Endothelial cell of umbilical vein (primary cell): ENCODE results near the gene PAQR8. TPM values are rescaled to one million over a fixed set of nuclear protein-coding genes. Genes with fewer than 3 reads are reported as not detected.
A peak's percentile ranks its signal among the peaks of the same experiment; 100 is the strongest.

ENCODE experiments used
- BruUV-seq: library from RNA; stranded (reverse); fragments of 400-500 nt; replicated peaks from 2 replicates; lab custom pipeline; 2021; lab: Mats Ljungman, UMichigan
- CTCF ChIA-PET: fragments of 300-600, 350-600 bp; sonication (Branson Sonifier 250); formaldehyde crosslinking; loops from one replicate; lab custom pipeline; 2021; ENCODE audit warnings: antibody characterized with exemption, inconsistent platforms; lab: Charles Lee
- POLR2A ChIA-PET: fragments of 300-600, 350-600 bp; sonication (Branson Sonifier 250); formaldehyde crosslinking; loops from one replicate; lab custom pipeline; 2021; ENCODE audit warnings: antibody characterized with exemption, inconsistent platforms; lab: Charles Lee
- DNase-seq: peaks from one replicate; pipeline ENCODE4 v3.0.0-alpha.2; 2011; ENCODE audit warnings: low read depth, low spot score
- FAIRE-seq: peaks from 2 replicates; lab custom pipeline; 2011; peaks lifted over from hg19 to GRCh38; lab: Jason Lieb, UNC
- H2AFZ ChIP-seq: 2 replicates; pipeline ENCODE4 v1.6.0; 2012; ENCODE audit warnings: low read depth, low read length, control low read depth, inconsistent platforms
- H3K27ac ChIP-seq: 2 replicates; pipeline ENCODE4 v1.5.1; 2011; ENCODE audit warnings: low read depth, mild to moderate bottlenecking, control low read depth, low read length, moderate library complexity; ENCODE audit not compliant: insufficient read depth
- H3K27me3 ChIP-seq, 2 experiments: 2 replicates each; pipeline versions ENCODE4 v1.6.0 to v1.6.1; 2011; ENCODE audit warnings: low read length in 2 of 2, mixed read lengths in 1 of 2; ENCODE audit not compliant: control insufficient read depth in 2 of 2, insufficient read depth in 2 of 2
- H3K36me3 ChIP-seq, 2 experiments: 2 replicates in 1 of 2; 3 replicates in 1 of 2; pipeline ENCODE4 v1.5.1; 2011; ENCODE audit warnings: low read length in 2 of 2, mild to moderate bottlenecking in 1 of 2, moderate library complexity in 1 of 2; ENCODE audit not compliant: control insufficient read depth in 2 of 2, insufficient read depth in 2 of 2; ENCODE audit errors: extremely low read depth in 1 of 2
- H3K4me1 ChIP-seq: 3 replicates; pipeline ENCODE4 v1.5.1; 2011; ENCODE audit warnings: mild to moderate bottlenecking, low read length; ENCODE audit not compliant: control insufficient read depth, insufficient read depth; ENCODE audit errors: extremely low read depth
- H3K4me2 ChIP-seq: 2 replicates; pipeline ENCODE4 v1.6.1; 2011; ENCODE audit warnings: low read length, control low read depth, mixed read lengths; ENCODE audit not compliant: insufficient read depth
- H3K4me3 ChIP-seq, 3 experiments: fragments of 200-600 bp in 1 of 3; sonication (generic), shearing (Covaris generic) in 1 of 3; replicated peaks in 1 of 3; 2 replicates each; pipeline ENCODE4 v1.5.1; 2011 to 2016; ENCODE audit warnings: control low read depth in 3 of 3, low read length in 3 of 3, mild to moderate bottlenecking in 2 of 3, inconsistent platforms in 1 of 3, low read depth in 1 of 3, moderate library complexity in 1 of 3; ENCODE audit not compliant: insufficient read depth in 1 of 3
- H3K79me2 ChIP-seq: 2 replicates; pipeline ENCODE4 v1.6.0; 2012; ENCODE audit warnings: low read length, inconsistent platforms; ENCODE audit not compliant: control insufficient read depth, insufficient read depth
- H3K9ac ChIP-seq: replicated peaks from 2 replicates; pipeline ENCODE3; 2011; ENCODE audit warnings: low read length, control low read depth; ENCODE audit not compliant: insufficient read depth; ENCODE audit errors: extremely low read depth
- H3K9me1 ChIP-seq: replicated peaks from 3 replicates; pipeline ENCODE4 v1.6.0; 2011; ENCODE audit warnings: mild to moderate bottlenecking, low read length; ENCODE audit not compliant: control insufficient read depth, insufficient read depth; ENCODE audit errors: extremely low read depth
- H3K9me3 ChIP-seq: replicated peaks from 2 replicates; pipeline ENCODE4 v1.5.1; 2012; ENCODE audit warnings: low read length, inconsistent platforms; ENCODE audit not compliant: control insufficient read depth, insufficient read depth
- H4K20me1 ChIP-seq: replicated peaks from 2 replicates; pipeline ENCODE3; 2011; ENCODE audit warnings: mild to moderate bottlenecking, low read length; ENCODE audit not compliant: control insufficient read depth, insufficient read depth; ENCODE audit errors: extremely low read depth
- EZH2 ChIP-seq: IDR thresholded peaks from 2 replicates; pipeline ENCODE4 v1.6.1; 2012; ENCODE audit warnings: borderline replicate concordance, low read depth, mild to moderate bottlenecking, moderate library complexity, low read length, inconsistent platforms; ENCODE audit not compliant: severe bottlenecking
- FOS ChIP-seq: IDR thresholded peaks from 2 replicates; pipeline ENCODE4 v1.6.1; 2011; ENCODE audit warnings: mild to moderate bottlenecking, low read length, moderate library complexity, borderline replicate concordance; ENCODE audit not compliant: insufficient read depth
- GATA2 ChIP-seq: IDR thresholded peaks from 2 replicates; pipeline ENCODE4 v1.7.0; 2011; ENCODE audit warnings: low read depth, mild to moderate bottlenecking, moderate library complexity, mixed read lengths, low read length; ENCODE audit not compliant: insufficient read length, insufficient read depth
- JUN ChIP-seq: IDR thresholded peaks from 2 replicates; pipeline ENCODE4 v1.6.1; 2011; ENCODE audit warnings: borderline replicate concordance, low read depth; ENCODE audit not compliant: insufficient read length, insufficient read depth
- MYC ChIP-seq: IDR thresholded peaks from one replicate; pipeline ENCODE4 v1.6.1; 2011; ENCODE audit warnings: mild to moderate bottlenecking, low read depth, low read length
- POLR2A ChIP-seq: IDR thresholded peaks from 2 replicates; pipeline ENCODE4 v1.6.1; 2012; ENCODE audit warnings: low read depth, mild to moderate bottlenecking, control low read depth, low read length
- POLR2AphosphoS5 ChIP-seq: IDR thresholded peaks from 2 replicates; pipeline ENCODE4 v1.6.1; 2012; ENCODE audit warnings: low read depth, mild to moderate bottlenecking, control low read depth, low read length, moderate library complexity; ENCODE audit not compliant: insufficient read depth
- dilution Hi-C: fragments of 300-500 bp; cut with MboI; formaldehyde crosslinking; loops from one replicate; pipeline ENCODE4 v1.15.0; 2019; ENCODE audit warnings: low sequenced_read_pairs; ENCODE audit not compliant: extremely low pct_ligation_motif_present
- intact Hi-C: fragments of 100-400 bp; cut with micrococcal nuclease; formaldehyde crosslinking; loops from one replicate; pipeline ENCODE4 v1.10.0; 2022
- polyA plus RNA-seq, 4 experiments: library from polyadenylated mRNA; depleted of rRNA in 3 of 4; stranded (reverse) in 3 of 4; unstranded in 1 of 4; fragments of >200 nt; gene quantifications; 2 replicates each; pipeline versions ENCODE4 v1.2.1 to v1.2.3, GENCODE V29; 2011 to 2012; ENCODE audit warnings: missing spikeins in 1 of 4
- total RNA-seq: library from RNA; stranded (reverse); gene quantifications from 2 replicates; pipeline ENCODE4 v1.2.3, GENCODE V29; 2021
- TF ChIP-seq, protein P1 (sequence below): IDR thresholded peaks from 2 replicates; pipeline ENCODE4 v1.6.1; 2011; ENCODE audit not compliant: insufficient read depth, insufficient read length
- TF ChIP-seq, protein P2 (sequence below), 2 donors: IDR thresholded peaks; 1 replicate in 1 of 2; 2 replicates in 1 of 2; pipeline ENCODE4 v1.5.1; 2011; ENCODE audit warnings: low read length in 2 of 2, mild to moderate bottlenecking in 2 of 2, moderate library complexity in 2 of 2, control low read depth in 1 of 2, inconsistent platforms in 1 of 2, low read depth in 1 of 2; ENCODE audit not compliant: insufficient read depth in 1 of 2; ENCODE audit errors: extremely low read depth in 1 of 2

The PAQR8 gene
- total and polyA plus RNA-seq, 2 donors (not counting 3 experiments of a cell fraction or from before 2014, with no cell fraction given), result 4.3 to 6.0 TPM

DNA sequence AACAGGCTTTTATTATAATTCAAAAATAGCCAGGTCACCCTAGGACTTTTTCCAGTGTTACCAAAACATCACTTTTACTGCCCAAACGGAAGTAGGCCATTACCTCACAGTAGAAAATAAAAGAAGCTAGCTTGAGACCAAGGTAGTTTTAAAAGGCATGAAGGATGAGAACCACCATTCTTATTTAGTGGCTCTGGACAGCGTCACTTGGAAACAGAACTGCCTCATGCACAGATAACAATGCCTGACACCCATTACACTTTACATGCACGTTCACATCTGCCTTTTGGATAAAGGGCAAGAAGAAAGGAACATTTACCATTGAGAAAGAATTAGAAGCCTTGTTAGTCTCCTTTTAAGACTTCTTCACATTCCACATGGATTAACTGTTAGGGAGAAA lies 1.9 kb upstream of the PAQR8 start:
- ChIA-PET POLR2A (no interaction called here), CTCF (interaction anchor here (1.1 to 3.5 kb wide), 2 partner anchors 8 to 292 kb away, joined by 3 to 12 read pairs; no protein-coding TSS in a partner anchor)
- no peaks in the 10 kb centered on the region for H4K20me1 ChIP-seq
- no peak for TF ChIP-seq POLR2A
- H3K27ac ChIP-seq, result no peak overlapping the region
- FAIRE-seq (no peak), DNase-seq (no peak)
- H3K9ac ChIP-seq, result no peak overlapping the region
- dilution Hi-C loops (no loop called here), intact Hi-C loops (no loop called here)
- no peaks in the 10 kb centered on the region for H3K27me3 ChIP-seq
- no peaks in the 10 kb centered on the region for H3K9me1 ChIP-seq
- H3K4me3 ChIP-seq, result no peak overlapping the region
- H3K9me3 ChIP-seq, result no peaks in the 10 kb centered on the region
- no TSS peak for BruUV-seq
- H3K4me1 ChIP-seq, result peaks cover 12% of the 10 kb centered on the region
- no peak overlapping the region for H2AFZ ChIP-seq
- H3K4me2 ChIP-seq, result no peak overlapping the region
- no peaks in the 10 kb centered on the region for H3K36me3 ChIP-seq
- H3K79me2 ChIP-seq, result peaks cover 5% of the 10 kb centered on the region

DNA sequence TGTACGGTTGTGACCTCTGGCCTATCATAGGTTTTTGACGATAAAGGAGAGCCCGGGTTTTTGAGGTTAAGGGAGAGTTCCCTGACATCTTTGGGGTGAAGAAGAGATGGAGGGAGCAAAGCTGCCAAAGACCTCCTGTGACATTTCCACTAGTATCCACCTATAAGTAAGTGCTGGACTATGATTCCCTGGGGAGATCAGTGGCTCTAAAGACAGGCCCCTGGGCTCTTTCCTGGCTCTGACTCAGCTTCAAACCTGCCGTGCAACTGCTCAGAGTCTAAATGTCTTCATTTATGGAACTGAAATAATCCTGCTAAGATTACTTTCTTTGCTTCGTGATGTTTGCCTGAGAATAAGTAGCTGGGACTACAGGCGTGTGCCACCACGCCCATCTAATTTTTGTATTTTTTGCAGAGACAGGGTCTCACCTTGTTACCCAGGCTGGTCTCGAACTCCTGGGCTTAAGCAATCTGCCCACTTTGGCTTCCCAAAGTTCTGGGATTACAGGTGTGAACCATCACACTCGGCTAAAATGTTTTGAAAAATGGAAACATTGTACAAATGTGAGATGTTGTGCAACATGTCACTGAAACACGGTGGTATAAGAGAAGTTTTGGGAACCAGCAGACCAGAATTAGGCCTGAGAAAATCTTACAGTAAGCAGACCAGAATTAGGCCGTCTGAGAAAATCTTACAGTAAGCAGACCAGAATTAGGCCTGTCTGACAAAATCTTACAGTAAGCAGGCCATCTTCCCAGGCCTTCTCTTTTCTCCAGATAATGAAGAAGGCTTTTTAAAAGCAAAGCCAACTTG lies 1.1 kb upstream of the PAQR8 start:
- Histone ChIP-seq H3K4me3 (no peak overlapping the region), H3K9me1 (no peaks in the 10 kb centered on the region), H3K4me1 (peaks cover 12% of the 10 kb centered on the region), H3K79me2 (peaks cover 5% of the 10 kb centered on the region), H3K9me3 (no peaks in the 10 kb centered on the region), H3K9ac (no peak overlapping the region), H3K36me3 (no peaks in the 10 kb centered on the region), H2AFZ (no peak overlapping the region), H3K27me3 (no peaks in the 10 kb centered on the region), H4K20me1 (no peaks in the 10 kb centered on the region), H3K27ac (no peak overlapping the region), H3K4me2 (no peak overlapping the region)
- dilution Hi-C loops, result no loop called here
- no TSS peak for BruUV-seq
- TF ChIP-seq FOS, result no peak
- TF ChIP-seq EZH2, result no peak
- TF ChIP-seq GATA2, result no peak
- TF ChIP-seq, protein P1, sequence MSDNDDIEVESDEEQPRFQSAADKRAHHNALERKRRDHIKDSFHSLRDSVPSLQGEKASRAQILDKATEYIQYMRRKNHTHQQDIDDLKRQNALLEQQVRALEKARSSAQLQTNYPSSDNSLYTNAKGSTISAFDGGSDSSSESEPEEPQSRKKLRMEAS, result no peak
- TF ChIP-seq JUN, result no peak
- TF ChIP-seq, protein P2, sequence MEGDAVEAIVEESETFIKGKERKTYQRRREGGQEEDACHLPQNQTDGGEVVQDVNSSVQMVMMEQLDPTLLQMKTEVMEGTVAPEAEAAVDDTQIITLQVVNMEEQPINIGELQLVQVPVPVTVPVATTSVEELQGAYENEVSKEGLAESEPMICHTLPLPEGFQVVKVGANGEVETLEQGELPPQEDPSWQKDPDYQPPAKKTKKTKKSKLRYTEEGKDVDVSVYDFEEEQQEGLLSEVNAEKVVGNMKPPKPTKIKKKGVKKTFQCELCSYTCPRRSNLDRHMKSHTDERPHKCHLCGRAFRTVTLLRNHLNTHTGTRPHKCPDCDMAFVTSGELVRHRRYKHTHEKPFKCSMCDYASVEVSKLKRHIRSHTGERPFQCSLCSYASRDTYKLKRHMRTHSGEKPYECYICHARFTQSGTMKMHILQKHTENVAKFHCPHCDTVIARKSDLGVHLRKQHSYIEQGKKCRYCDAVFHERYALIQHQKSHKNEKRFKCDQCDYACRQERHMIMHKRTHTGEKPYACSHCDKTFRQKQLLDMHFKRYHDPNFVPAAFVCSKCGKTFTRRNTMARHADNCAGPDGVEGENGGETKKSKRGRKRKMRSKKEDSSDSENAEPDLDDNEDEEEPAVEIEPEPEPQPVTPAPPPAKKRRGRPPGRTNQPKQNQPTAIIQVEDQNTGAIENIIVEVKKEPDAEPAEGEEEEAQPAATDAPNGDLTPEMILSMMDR (IDR thresholded peaks at IDR 0.05; ENCODE audit: extremely low read depth in 1 of 2, insufficient read depth in 1 of 2, low read depth in 1 of 2, low read length in 2 of 2), result no peak
- TF ChIP-seq POLR2AphosphoS5, result no peak
- no peak for TF ChIP-seq MYC
- no peak for TF ChIP-seq POLR2A
- POLR2A ChIA-PET, result no interaction called here
- FAIRE-seq (peak; percentile 44), DNase-seq (no peak)
- CTCF ChIA-PET, result interaction anchor here (1.1 to 3.5 kb wide), 2 partner anchors 9 to 291 kb away, joined by 3 to 12 read pairs; no protein-coding TSS in a partner anchor
- intact Hi-C loops, result loop anchor here (1.0 kb wide), 1 partner anchor 9 kb away; no protein-coding TSS in a partner anchor
